Hematopoietic multipotent progenitor cell treated with erythropoietin and hydrocortisone succinate and interleukin-3 and kit ligand, for 6 days (in vitro differentiated cells): ENCODE data around the gene MYRIP.
A peak's percentile ranks its signal among the peaks of the same experiment; 100 is the strongest.
"Not testable (repeated sequence)": the region's sequence is repeated elsewhere in the genome, so short reads cannot be mapped to it uniquely, and the experiment has no call there.

Source experiments
- DNase-seq: peaks from one replicate; pipeline ENCODE4 v3.0.0-alpha.2; 2015

MYRIP gene

GRCh38 chr3:39977058-39977794, 167.8 kb downstream of the MYRIP start:
- DNase-seq: no peak

- DNase-seq: no peak
Observed at GRCh38 chr3:39978308-39978707, 168.9 kb downstream of the MYRIP start.

GRCh38 chr3:39980058-39980457, 170.6 kb downstream of the MYRIP start:
- no peak for DNase-seq

GRCh38 chr3:39980781-39981180, 171.4 kb downstream of the MYRIP start:
- no peak for DNase-seq

- DNase-seq: no peak
Observed at GRCh38 chr3:39981547-39982184, 172.3 kb downstream of the MYRIP start.

- DNase-seq: no peak
Observed at GRCh38 chr3:39982665-39983357, 173.4 kb downstream of the MYRIP start.

GRCh38 chr3:39989746-39990145, 180.3 kb downstream of the MYRIP start:
- no peak for DNase-seq

- peak; percentile 80 for DNase-seq
Observed at GRCh38 chr3:39990532-39990931, 181.1 kb downstream of the MYRIP start.

GRCh38 chr3:40008796-40009195, 199.4 kb downstream of the MYRIP start:
- no peak for DNase-seq

- DNase-seq: no peak
Observed at GRCh38 chr3:40009991-40010390, 200.6 kb downstream of the MYRIP start.

GRCh38 chr3:40012381-40012780, 203.0 kb downstream of the MYRIP start:
- DNase-seq: no peak

- no peak for DNase-seq
Observed at GRCh38 chr3:40016391-40016790, 207.0 kb downstream of the MYRIP start.

- no peak for DNase-seq
Observed at GRCh38 chr3:40018369-40018768, 209.0 kb downstream of the MYRIP start.

GRCh38 chr3:40019376-40019775, 210.0 kb downstream of the MYRIP start:
- DNase-seq: no peak

- no peak for DNase-seq
Observed at GRCh38 chr3:40020689-40021088, 211.3 kb downstream of the MYRIP start.

GRCh38 chr3:40021338-40021737, 211.9 kb downstream of the MYRIP start:
- no peak for DNase-seq

GRCh38 chr3:40022297-40022827, 213.0 kb downstream of the MYRIP start:
- DNase-seq: no peak

GRCh38 chr3:40024526-40024925, 215.1 kb downstream of the MYRIP start:
- DNase-seq: no peak

GRCh38 chr3:40025892-40026291, 216.5 kb downstream of the MYRIP start:
- DNase-seq: not testable (repeated sequence)

GRCh38 chr3:40035177-40035576, 225.8 kb downstream of the MYRIP start:
- DNase-seq: no peak

- DNase-seq: no peak
Observed at GRCh38 chr3:40037582-40037981, 228.2 kb downstream of the MYRIP start.

GRCh38 chr3:40042752-40043443, 233.5 kb downstream of the MYRIP start:
- no peak for DNase-seq

GRCh38 chr3:40043444-40043755, 234.0 kb downstream of the MYRIP start:
- DNase-seq: no peak
